Erythroblast (primary cell): Measurements from ENCODE around the gene TAF1L.

ENCODE experiments used
- GATA1 ChIP-seq: IDR thresholded peaks from 2 replicates; pipeline ENCODE4 v1.6.1; 2011; ENCODE audit warnings: low read depth, mild to moderate bottlenecking, control low read depth, low read length, moderate library complexity
- POLR2A ChIP-seq: IDR thresholded peaks from 2 replicates; pipeline ENCODE4 v1.6.1; 2011; ENCODE audit warnings: mild to moderate bottlenecking, low read length

DNA sequence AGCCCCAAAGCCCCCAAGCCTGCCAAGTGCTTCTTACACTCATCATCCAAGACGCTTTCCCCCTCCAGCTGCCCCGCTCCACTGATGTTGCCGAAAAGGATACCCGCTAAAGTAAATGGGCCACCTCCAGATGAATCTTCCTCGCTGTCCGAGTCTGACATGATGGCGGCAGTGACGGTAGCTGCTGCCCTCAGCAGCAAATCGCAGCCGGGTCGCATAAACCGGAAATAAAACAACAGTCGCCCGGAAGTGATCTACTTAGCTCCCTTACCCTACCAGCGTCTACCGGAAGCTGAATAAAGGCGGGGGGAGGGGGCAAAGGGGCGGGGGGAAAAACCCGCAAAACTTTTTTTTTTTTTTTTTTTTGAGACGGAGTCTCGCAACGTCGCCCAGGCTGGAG is at the start of gene TAF1L:
- no peak for TF ChIP-seq POLR2A
- TF ChIP-seq GATA1 = no peak
